Endodermal cell (in vitro differentiated cells): ENCODE data around the gene HLA-E. TPM values are rescaled to one million over a fixed set of nuclear protein-coding genes. Genes with fewer than 3 reads are reported as not detected.
A peak's percentile ranks its signal among the peaks of the same experiment; 100 is the strongest.
"Not testable (repeated sequence)": the region's sequence is repeated elsewhere in the genome, so short reads cannot be mapped to it uniquely, and the experiment has no call there.

Experiments
- DNase-seq: peaks from one replicate; pipeline ENCODE4 v3.0.0-alpha.2; 2017
- H3K27ac ChIP-seq: 2 replicates; pipeline ENCODE4 v1.5.1; 2013; ENCODE audit warnings: mild to moderate bottlenecking, low read depth, low read length, moderate library complexity
- H3K27me3 ChIP-seq: 2 replicates; pipeline ENCODE4 v1.6.1; 2013; ENCODE audit warnings: mild to moderate bottlenecking, low read length, moderate library complexity; ENCODE audit not compliant: insufficient read depth, control insufficient read depth, poor library complexity, severe bottlenecking
- H3K36me3 ChIP-seq: 2 replicates; pipeline ENCODE4 v1.7.0; 2013; ENCODE audit warnings: mild to moderate bottlenecking, low read length, moderate library complexity; ENCODE audit not compliant: control insufficient read depth, insufficient read depth
- H3K4me1 ChIP-seq: one replicate; pipeline ENCODE4 v1.7.0; 2013; ENCODE audit warnings: low read length; ENCODE audit not compliant: control insufficient read depth, insufficient read depth
- H3K4me3 ChIP-seq: 2 replicates; pipeline ENCODE4 v1.5.1; 2013; ENCODE audit warnings: mild to moderate bottlenecking, low read length, moderate library complexity
- H3K9ac ChIP-seq: 2 replicates; pipeline ENCODE4 v1.6.1; 2013; ENCODE audit warnings: mild to moderate bottlenecking, low read length, moderate library complexity; ENCODE audit not compliant: poor library complexity, severe bottlenecking; ENCODE audit errors: extremely low read depth
- H3K9me3 ChIP-seq: 2 replicates; pipeline ENCODE4 v1.6.1; 2013; ENCODE audit warnings: mild to moderate bottlenecking, low read length, moderate library complexity; ENCODE audit not compliant: control insufficient read depth
- H3K27ac Mint-ChIP-seq: 2 replicates; pipeline ENCODE4 v1.8.0; 2020; ENCODE audit warnings: mixed read lengths
- H3K27me3 Mint-ChIP-seq: 2 replicates; pipeline ENCODE4 v1.8.0; 2021; ENCODE audit warnings: mild to moderate bottlenecking, mixed read lengths; ENCODE audit not compliant: insufficient read depth
- H3K36me3 Mint-ChIP-seq: 2 replicates; pipeline ENCODE4 v1.8.0; 2020; ENCODE audit warnings: low read depth, mixed read lengths
- H3K4me1 Mint-ChIP-seq: 2 replicates; pipeline ENCODE4 v1.8.0; 2020; ENCODE audit warnings: mixed read lengths
- H3K4me3 Mint-ChIP-seq: 2 replicates; pipeline ENCODE4 v1.8.0; 2020; ENCODE audit warnings: mild to moderate bottlenecking, moderate library complexity, mixed read lengths
- H3K9me3 Mint-ChIP-seq: 2 replicates; pipeline ENCODE4 v1.8.0; 2020; ENCODE audit warnings: mild to moderate bottlenecking, mixed read lengths
- CTCF ChIP-seq: fragments of 200-600 bp; sonication (generic); conservative IDR thresholded peaks from 2 replicates; pipeline ENCODE4 v1.5.0; 2021; ENCODE audit warnings: antibody characterized with exemption, mild to moderate bottlenecking
- WGBS, 2 experiments: methylation state at CpG; one replicate each; pipeline versions ENCODE4 v1.1.5 to v1.1.7; 2013; ENCODE audit warnings: missing lambda C conversion rate in 2 of 2, mixed read lengths in 1 of 2; ENCODE audit not compliant: insufficient coverage in 1 of 2, insufficient read length in 1 of 2; 5-methylcytosine and 5-hydroxymethylcytosine counted together
- total RNA-seq, 2 donors: library from RNA; stranded (reverse); fragmentation: NEBNext Ultra II Directional in 1 of 2; extraction: Animal tissue kit (Norgen Biotek cat#: 25700) in 1 of 2; gene quantifications; 2 replicates in 1 of 2; 3 replicates in 1 of 2; pipeline ENCODE4 v1.2.1, GENCODE V29; 2021

HLA-E gene
- total RNA-seq, 2 donors from 2014 or later, result 31.7 to 38.4 TPM

DNA sequence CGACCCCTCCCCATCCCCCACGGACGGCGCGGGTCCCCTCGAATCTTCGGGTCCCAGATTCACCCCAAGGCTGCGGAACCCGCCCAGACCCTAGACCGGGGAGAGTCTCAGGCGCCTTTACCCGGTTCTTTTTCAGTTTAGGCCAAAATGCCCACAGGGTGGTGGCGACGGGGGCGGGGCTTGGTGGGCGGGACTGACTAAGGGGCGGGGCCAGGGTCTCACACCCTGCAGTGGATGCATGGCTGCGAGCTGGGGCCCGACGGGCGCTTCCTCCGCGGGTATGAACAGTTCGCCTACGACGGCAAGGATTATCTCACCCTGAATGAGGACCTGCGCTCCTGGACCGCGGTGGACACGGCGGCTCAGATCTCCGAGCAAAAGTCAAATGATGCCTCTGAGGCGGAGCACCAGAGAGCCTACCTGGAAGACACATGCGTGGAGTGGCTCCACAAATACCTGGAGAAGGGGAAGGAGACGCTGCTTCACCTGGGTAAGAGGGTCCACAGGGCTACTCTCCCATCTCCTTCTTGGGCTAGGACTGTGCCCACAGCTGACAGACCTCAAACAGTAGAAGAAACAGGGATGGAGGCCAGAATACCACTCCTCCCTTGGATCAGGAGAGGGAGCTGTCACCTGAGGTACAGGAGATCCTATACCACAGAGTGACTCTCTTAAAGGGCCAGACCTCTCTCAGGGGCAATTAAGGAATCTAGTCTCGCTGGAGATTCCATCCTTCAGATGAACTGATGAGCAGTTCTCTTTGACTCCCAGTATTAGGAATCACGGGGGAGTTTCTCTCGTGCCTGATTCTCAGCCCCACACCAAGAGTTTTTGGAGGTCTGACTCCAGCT, 942 bp downstream of the HLA-E start:
- peaks cover 23% of the 10 kb centered on the region for H3K27me3 Mint-ChIP-seq
- peak overlapping the region; percentile 94 for H3K27ac Mint-ChIP-seq
- no peak for TF ChIP-seq CTCF

GRCh38 chr6:30491291-30491953, 2.1 kb downstream of the HLA-E start:
- H3K27ac Mint-ChIP-seq, H3K27ac ChIP-seq, H3K4me1 Mint-ChIP-seq, H3K4me3 Mint-ChIP-seq, H3K4me3 ChIP-seq, H3K4me1 ChIP-seq, H3K9ac ChIP-seq, H3K9me3 ChIP-seq, DNase-seq, H3K9me3 Mint-ChIP-seq: not testable (repeated sequence)
- Histone ChIP-seq H3K27me3 (peaks cover 12% of the 10 kb centered on the region), H3K36me3 (peaks cover 13% of the 10 kb centered on the region)
- Mint-ChIP-seq H3K36me3 (peaks cover 26% of the 10 kb centered on the region), H3K27me3 (peaks cover 14% of the 10 kb centered on the region)
- WGBS, 2 experiments, result 95 to 100% methylated on average over 2 to 14 of the region's 14 CpGs

More for the DNA sequence above, 942 bp downstream of the HLA-E start:
- peak overlapping the region; percentile 57 for H3K9ac ChIP-seq
- H3K4me3 Mint-ChIP-seq, result peak overlapping the region; percentile 80
- peak overlapping the region; percentile 88 for H3K4me3 ChIP-seq
- WGBS, 2 experiments, result 22 to 33% methylated on average over 18 to 38 of the region's 38 CpGs
- peak; percentile 94 for DNase-seq
- H3K27me3 ChIP-seq, result peaks cover 12% of the 10 kb centered on the region
- peaks cover 13% of the 10 kb centered on the region for H3K36me3 ChIP-seq
- H3K36me3 Mint-ChIP-seq, result peaks cover 26% of the 10 kb centered on the region
- no peak overlapping the region for H3K27ac ChIP-seq
- H3K9me3 ChIP-seq, result no peaks in the 10 kb centered on the region
- no peaks in the 10 kb centered on the region for H3K4me1 ChIP-seq
- H3K9me3 Mint-ChIP-seq, result no peaks in the 10 kb centered on the region
- peaks cover 4% of the 10 kb centered on the region for H3K4me1 Mint-ChIP-seq

DNA sequence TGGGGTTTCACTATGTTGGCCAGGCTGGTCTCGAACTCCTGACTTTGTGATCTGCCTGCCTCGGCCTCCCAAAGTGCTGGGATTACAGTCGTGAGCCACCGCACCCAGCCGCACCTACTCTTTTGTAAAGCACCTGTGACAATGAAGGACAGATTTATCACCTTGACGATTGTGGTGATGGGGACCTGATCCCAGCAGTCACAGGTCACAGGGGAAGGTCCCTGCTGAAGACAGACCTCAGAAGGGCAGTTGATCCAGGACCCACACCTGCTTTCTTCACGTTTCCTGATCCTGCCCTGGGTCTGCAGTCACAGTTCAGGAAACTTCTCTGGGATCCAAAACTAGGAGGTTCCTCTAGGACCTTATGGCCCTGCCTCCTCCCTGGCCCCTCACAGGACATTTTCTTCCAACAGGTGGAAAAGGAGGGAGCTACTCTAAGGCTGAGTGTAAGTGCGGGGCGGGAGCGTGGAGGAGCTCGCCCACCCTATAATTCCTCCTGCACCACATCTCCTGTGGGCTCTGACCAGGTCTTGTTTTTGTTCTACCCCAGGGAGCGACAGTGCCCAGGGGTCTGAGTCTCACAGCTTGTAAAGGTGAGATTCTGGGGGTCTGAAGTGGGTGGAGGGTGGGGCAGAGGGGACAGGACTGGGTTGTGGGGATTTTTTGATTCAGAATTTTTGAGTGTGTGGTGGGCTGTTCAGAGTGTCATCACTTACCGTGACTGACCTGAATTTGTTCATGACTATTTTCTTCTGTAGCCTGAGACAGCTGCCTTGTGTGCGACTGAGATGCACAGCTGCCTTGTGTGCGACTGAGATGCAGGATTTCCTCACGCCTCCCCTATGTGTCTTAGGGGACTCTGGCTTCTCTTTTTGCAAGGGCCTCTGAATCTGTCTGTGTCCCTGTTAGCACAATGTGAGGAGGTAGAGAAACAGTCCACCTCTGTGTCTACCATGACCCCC, 3.0 kb downstream of the HLA-E start:
- 91 to 93% methylated on average over 11 to 16 of the region's 16 CpGs for WGBS, 2 experiments
- no peak overlapping the region for H3K27ac Mint-ChIP-seq

More for the DNA sequence above, 3.0 kb downstream of the HLA-E start:
- Histone ChIP-seq H3K27me3 (peaks cover 11% of the 10 kb centered on the region), H3K9me3 (no peaks in the 10 kb centered on the region), H3K36me3 (peaks cover 13% of the 10 kb centered on the region), H3K27ac (no peak overlapping the region), H3K4me1 (no peaks in the 10 kb centered on the region), H3K4me3 (no peak overlapping the region), H3K9ac (no peak overlapping the region)
- H3K4me1 Mint-ChIP-seq, result peaks cover 12% of the 10 kb centered on the region
- no peak for TF ChIP-seq CTCF
- peaks cover 8% of the 10 kb centered on the region for H3K27me3 Mint-ChIP-seq
- H3K4me3 Mint-ChIP-seq, result no peak overlapping the region
- DNase-seq, result no peak
- no peaks in the 10 kb centered on the region for H3K9me3 Mint-ChIP-seq
- peaks cover 26% of the 10 kb centered on the region for H3K36me3 Mint-ChIP-seq
